ENCODE measurements around the gene TSC1. TPM values are rescaled to one million over a fixed set of nuclear protein-coding genes. Genes with fewer than 3 reads are reported as not detected.

The TSC1 gene
- total and polyA plus RNA-seq, 2 donors: 15.1 to 18.7 TPM

DNA sequence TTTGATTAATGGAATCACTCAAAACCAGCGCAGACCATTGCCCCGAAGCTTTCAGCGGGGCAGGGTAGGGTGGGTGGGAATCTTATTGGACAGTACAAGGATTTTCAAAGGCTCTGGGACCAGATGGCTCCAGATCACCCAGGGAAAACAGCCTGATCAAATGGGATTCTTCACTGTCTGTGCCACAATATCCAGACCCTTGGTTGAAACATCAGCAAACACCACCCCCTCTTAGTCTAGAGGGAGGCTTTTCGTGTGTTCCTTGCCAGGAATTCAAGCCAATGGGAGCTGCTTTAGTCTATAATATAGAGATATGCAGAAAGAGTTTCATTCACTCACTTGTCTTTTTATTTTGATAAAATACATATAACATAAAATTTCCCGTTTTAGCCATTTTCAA lies 35.7 kb upstream of the TSC1 start:
- Histone ChIP-seq H3K4me3 (ENCODE audit: low read length in 2 of 2) (no peak overlapping the region), H3K27me3 (ENCODE audit: control insufficient read depth in 2 of 2, insufficient read depth in 1 of 2, low read length in 1 of 2) (peaks cover 18 to 50% of the 10 kb centered on the region in 2 donors), H3K27ac (ENCODE audit: low read depth in 1 of 2, low read length in 1 of 2) (no peak overlapping the region), H3K36me3 (ENCODE audit: control insufficient read depth in 2 of 2, insufficient read depth in 2 of 2, low read length in 1 of 2) (no peaks in the 10 kb centered on the region), H3K9me3 (ENCODE audit: control insufficient read depth in 2 of 2, insufficient read depth in 1 of 2, low read length in 1 of 2) (peaks cover 0 to 3% of the 10 kb centered on the region in 2 donors), H3K4me1 (ENCODE audit: control insufficient read depth in 2 of 2, insufficient read depth in 2 of 2, low read length in 2 of 2) (peaks cover 0 to 4% of the 10 kb centered on the region in 2 donors)
- no peak for DNase-seq (ENCODE audit: low read depth in 6 of 9, low spot score in 9 of 9)
- 56% methylated on average over 5 of the region's 5 CpGs for WGBS

DNA sequence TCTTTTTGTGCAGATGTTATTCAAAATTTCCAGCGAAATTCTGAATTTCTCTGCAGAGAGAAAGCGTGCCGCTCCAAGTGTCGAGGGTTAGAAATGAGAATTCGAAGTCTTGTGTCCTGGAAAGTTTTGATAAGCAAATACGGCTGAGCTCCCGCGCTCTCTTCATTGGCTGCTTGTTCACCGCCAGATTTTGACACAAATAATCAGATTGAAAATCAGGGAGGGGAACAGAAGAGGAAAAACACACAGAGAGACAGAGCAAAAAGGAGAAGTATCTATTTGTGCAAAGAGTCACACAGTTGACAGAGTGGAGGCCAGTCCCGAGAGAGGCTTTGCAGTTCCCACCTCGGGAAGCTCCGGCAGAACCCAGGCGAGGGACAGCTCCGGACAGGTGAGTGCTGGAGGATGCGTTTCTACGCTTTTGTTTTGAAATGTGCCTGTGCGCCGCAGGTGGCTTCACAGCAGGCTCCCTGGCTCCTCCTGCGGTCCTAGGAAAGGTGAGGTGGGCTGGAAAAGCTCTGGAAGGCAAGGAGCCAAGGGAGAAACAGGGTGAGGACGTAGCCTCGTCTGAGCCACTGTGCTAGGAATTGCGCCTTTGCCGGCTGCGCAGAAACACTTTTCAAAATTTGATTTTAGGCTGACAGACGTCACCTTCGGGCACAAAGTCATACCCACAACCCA lies 34.2 kb upstream of the TSC1 start, which contains the start of gene GFI1B:
Gene GFI1B, plus strand, starts transcription at position 244 of the 681 bp plus-strand sequence. CDS start 7,985 bp downstream, outside the sequence.
- Histone ChIP-seq H3K36me3 (ENCODE audit: control insufficient read depth in 2 of 2, insufficient read depth in 2 of 2, low read length in 1 of 2) (no peaks in the 10 kb centered on the region), H3K9me3 (ENCODE audit: control insufficient read depth in 2 of 2, insufficient read depth in 1 of 2, low read length in 1 of 2) (peaks cover 0 to 3% of the 10 kb centered on the region in 2 donors), H3K27ac (ENCODE audit: low read depth in 1 of 2, low read length in 1 of 2) (no peak within 1 kb of the TSS), H3K4me1 (ENCODE audit: control insufficient read depth in 2 of 2, insufficient read depth in 2 of 2, low read length in 2 of 2) (peaks cover 0 to 4% of the 10 kb centered on the region in 2 donors), H3K27me3 (ENCODE audit: control insufficient read depth in 2 of 2, insufficient read depth in 1 of 2, low read length in 1 of 2) (peaks cover 16 to 41% of the 10 kb centered on the region in 2 donors), H3K4me3 (ENCODE audit: low read length in 2 of 2) (no peak within 1 kb of the TSS)
- WGBS: 7% methylated on average over 26 of the region's 26 CpGs
- no peak for DNase-seq (ENCODE audit: low read depth in 6 of 9, low spot score in 9 of 9)

DNA sequence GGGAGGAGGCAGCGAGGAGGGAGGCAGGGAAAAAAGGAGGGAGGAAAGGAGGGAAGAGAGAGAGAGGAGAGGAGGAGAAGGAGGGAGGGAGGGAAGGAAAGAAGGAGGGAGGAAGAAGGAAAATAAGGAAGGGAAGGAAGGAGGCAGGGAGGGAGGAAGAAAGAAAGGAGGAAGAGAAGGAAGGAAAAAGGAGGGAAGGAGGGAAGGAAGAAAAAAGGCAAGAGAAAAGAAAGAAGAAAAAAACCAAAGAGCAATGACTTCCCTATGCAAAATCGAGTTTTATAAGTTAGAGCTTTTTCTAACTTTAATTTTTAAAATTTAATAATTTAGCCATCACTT lies 33.7 kb upstream of the TSC1 start:
- 9% methylated on average over 2 of the region's 2 CpGs for WGBS
- H3K9me3 ChIP-seq (ENCODE audit: control insufficient read depth in 2 of 2, insufficient read depth in 1 of 2, low read length in 1 of 2): peaks cover 0 to 3% of the 10 kb centered on the region in 2 donors
- H3K4me3 ChIP-seq (ENCODE audit: low read length in 2 of 2): no peak overlapping the region
- H3K27me3 ChIP-seq (ENCODE audit: control insufficient read depth in 2 of 2, insufficient read depth in 1 of 2, low read length in 1 of 2): peaks cover 16 to 43% of the 10 kb centered on the region in 2 donors
- no peak overlapping the region for H3K27ac ChIP-seq (ENCODE audit: low read depth in 1 of 2, low read length in 1 of 2)
- peaks cover 0 to 4% of the 10 kb centered on the region in 2 donors for H3K4me1 ChIP-seq (ENCODE audit: control insufficient read depth in 2 of 2, insufficient read depth in 2 of 2, low read length in 2 of 2)
- no peaks in the 10 kb centered on the region for H3K36me3 ChIP-seq (ENCODE audit: control insufficient read depth in 2 of 2, insufficient read depth in 2 of 2, low read length in 1 of 2)
- DNase-seq (ENCODE audit: low read depth in 6 of 9, low spot score in 9 of 9): no peak

DNA sequence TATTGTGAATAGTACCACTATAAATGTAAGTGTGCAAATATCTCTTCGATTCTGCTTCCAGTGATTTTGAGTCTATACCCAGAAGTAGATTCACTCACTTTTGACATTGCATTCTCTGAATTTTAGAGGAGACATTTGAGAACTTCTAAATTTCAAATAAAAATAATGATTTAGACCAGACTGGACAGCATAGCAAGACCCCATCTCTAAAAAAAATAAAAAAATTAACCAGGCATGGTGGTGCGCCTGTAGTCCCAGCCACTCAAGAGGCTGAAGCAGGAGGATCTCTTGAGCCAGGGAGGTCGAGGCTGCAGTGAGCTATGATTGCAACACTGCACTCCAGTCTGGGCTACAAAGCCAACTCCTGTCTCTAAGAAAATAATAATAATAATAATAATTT lies 32.2 kb upstream of the TSC1 start:
- H3K4me3 ChIP-seq (ENCODE audit: low read length in 2 of 2): no peak overlapping the region
- H3K4me1 ChIP-seq (ENCODE audit: control insufficient read depth in 2 of 2, insufficient read depth in 2 of 2, low read length in 2 of 2): peaks cover 0 to 7% of the 10 kb centered on the region in 2 donors
- peaks cover 0 to 3% of the 10 kb centered on the region in 2 donors for H3K9me3 ChIP-seq (ENCODE audit: control insufficient read depth in 2 of 2, insufficient read depth in 1 of 2, low read length in 1 of 2)
- WGBS: 93% methylated on average over 3 of the region's 3 CpGs
- peaks cover 16 to 40% of the 10 kb centered on the region in 2 donors for H3K27me3 ChIP-seq (ENCODE audit: control insufficient read depth in 2 of 2, insufficient read depth in 1 of 2, low read length in 1 of 2)
- no peaks in the 10 kb centered on the region for H3K36me3 ChIP-seq (ENCODE audit: control insufficient read depth in 2 of 2, insufficient read depth in 2 of 2, low read length in 1 of 2)
- no peak overlapping the region for H3K27ac ChIP-seq (ENCODE audit: low read depth in 1 of 2, low read length in 1 of 2)
- no peak for DNase-seq (ENCODE audit: low read depth in 6 of 9, low spot score in 9 of 9)

DNA sequence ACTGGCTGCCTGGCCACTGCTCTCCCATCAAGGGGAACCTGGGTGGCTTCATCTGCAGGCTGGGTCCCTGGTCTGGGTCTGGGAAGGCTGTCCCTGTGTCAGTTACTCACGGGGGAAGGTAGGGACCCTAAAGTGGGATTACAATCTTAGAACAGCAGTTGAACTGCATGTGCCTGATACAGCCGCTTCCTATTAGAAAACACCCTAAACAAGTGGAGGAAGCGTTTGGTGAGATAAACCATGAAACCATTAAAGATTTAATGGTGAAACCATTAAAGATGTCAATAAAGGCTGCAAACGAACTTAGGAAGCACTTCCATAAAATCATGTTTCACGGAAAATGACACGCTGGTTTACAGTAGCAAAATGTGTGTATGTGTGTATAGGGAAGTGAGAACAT lies 31.5 kb upstream of the TSC1 start:
- H3K4me1 ChIP-seq (ENCODE audit: control insufficient read depth in 2 of 2, insufficient read depth in 2 of 2, low read length in 2 of 2): peaks cover 0 to 7% of the 10 kb centered on the region in 2 donors
- WGBS: 91% methylated on average over 6 of the region's 6 CpGs
- no peak for DNase-seq (ENCODE audit: low read depth in 6 of 9, low spot score in 9 of 9)
- H3K27me3 ChIP-seq (ENCODE audit: control insufficient read depth in 2 of 2, insufficient read depth in 1 of 2, low read length in 1 of 2): peaks cover 18 to 39% of the 10 kb centered on the region in 2 donors
- H3K9me3 ChIP-seq (ENCODE audit: control insufficient read depth in 2 of 2, insufficient read depth in 1 of 2, low read length in 1 of 2): peaks cover 0 to 3% of the 10 kb centered on the region in 2 donors
- no peaks in the 10 kb centered on the region for H3K36me3 ChIP-seq (ENCODE audit: control insufficient read depth in 2 of 2, insufficient read depth in 2 of 2, low read length in 1 of 2)
- H3K27ac ChIP-seq (ENCODE audit: low read depth in 1 of 2, low read length in 1 of 2): no peak overlapping the region
- H3K4me3 ChIP-seq (ENCODE audit: low read length in 2 of 2): no peak overlapping the region

DNA sequence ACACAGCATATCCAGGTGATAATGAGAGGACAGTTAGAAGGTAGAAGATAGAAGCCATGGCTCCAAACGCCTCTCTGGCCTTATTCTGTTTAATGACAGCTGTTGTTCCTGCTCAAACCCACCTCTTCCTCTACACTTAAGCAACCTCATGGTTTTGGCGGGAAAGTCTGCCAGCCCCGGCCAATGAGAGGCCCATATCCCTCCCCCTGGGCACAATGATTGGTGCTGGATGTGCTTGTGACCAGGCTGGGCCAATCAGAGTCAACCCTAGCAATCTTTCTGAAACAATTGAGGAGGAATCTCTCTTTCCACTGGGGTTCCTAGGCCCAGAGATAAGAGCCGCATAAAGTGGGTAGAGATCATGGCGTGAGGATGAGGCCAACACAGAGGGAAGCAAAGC lies 29.3 kb upstream of the TSC1 start:
- peaks cover 0 to 3% of the 10 kb centered on the region in 2 donors for H3K9me3 ChIP-seq (ENCODE audit: control insufficient read depth in 2 of 2, insufficient read depth in 1 of 2, low read length in 1 of 2)
- H3K4me1 ChIP-seq (ENCODE audit: control insufficient read depth in 2 of 2, insufficient read depth in 2 of 2, low read length in 2 of 2): peaks cover 0 to 7% of the 10 kb centered on the region in 2 donors
- H3K27me3 ChIP-seq (ENCODE audit: control insufficient read depth in 2 of 2, insufficient read depth in 1 of 2, low read length in 1 of 2): peaks cover 7 to 23% of the 10 kb centered on the region in 2 donors
- 98% methylated on average over 5 of the region's 5 CpGs for WGBS
- H3K27ac ChIP-seq (ENCODE audit: low read depth in 1 of 2, low read length in 1 of 2): no peak overlapping the region
- no peak for DNase-seq (ENCODE audit: low read depth in 6 of 9, low spot score in 9 of 9)
- H3K36me3 ChIP-seq (ENCODE audit: control insufficient read depth in 2 of 2, insufficient read depth in 2 of 2, low read length in 1 of 2): no peaks in the 10 kb centered on the region
- no peak overlapping the region for H3K4me3 ChIP-seq (ENCODE audit: low read length in 2 of 2)

DNA sequence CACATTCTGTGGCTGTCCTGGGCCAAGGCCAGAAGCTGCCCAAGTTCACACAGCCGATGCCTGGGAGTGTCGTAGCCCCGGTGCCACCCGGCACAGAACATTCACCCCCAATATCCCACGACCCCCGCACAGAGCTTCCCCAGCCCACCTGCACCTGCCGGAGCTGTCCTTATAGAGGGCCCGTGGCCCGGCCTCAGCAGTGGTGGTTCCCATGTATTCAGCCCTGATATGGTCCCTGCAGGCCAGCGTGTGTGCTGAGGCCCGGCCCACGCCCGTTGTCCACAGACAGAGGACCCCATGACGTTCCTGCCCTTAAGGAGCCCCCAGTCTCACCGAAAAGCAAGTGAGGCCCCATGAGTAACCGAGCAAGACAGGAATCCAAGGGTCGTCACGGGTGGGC lies 28.8 kb upstream of the TSC1 start:
- Histone ChIP-seq H3K27me3 (ENCODE audit: control insufficient read depth in 2 of 2, insufficient read depth in 1 of 2, low read length in 1 of 2) (peaks cover 2 to 17% of the 10 kb centered on the region in 2 donors), H3K9me3 (ENCODE audit: control insufficient read depth in 2 of 2, insufficient read depth in 1 of 2, low read length in 1 of 2) (peaks cover 0 to 3% of the 10 kb centered on the region in 2 donors), H3K36me3 (ENCODE audit: control insufficient read depth in 2 of 2, insufficient read depth in 2 of 2, low read length in 1 of 2) (no peaks in the 10 kb centered on the region), H3K27ac (ENCODE audit: low read depth in 1 of 2, low read length in 1 of 2) (no peak overlapping the region), H3K4me3 (ENCODE audit: low read length in 2 of 2) (no peak overlapping the region), H3K4me1 (ENCODE audit: control insufficient read depth in 2 of 2, insufficient read depth in 2 of 2, low read length in 2 of 2) (peaks cover 0 to 7% of the 10 kb centered on the region in 2 donors)
- no peak for DNase-seq (ENCODE audit: low read depth in 6 of 9, low spot score in 9 of 9)
- 92% methylated on average over 18 of the region's 18 CpGs for WGBS

DNA sequence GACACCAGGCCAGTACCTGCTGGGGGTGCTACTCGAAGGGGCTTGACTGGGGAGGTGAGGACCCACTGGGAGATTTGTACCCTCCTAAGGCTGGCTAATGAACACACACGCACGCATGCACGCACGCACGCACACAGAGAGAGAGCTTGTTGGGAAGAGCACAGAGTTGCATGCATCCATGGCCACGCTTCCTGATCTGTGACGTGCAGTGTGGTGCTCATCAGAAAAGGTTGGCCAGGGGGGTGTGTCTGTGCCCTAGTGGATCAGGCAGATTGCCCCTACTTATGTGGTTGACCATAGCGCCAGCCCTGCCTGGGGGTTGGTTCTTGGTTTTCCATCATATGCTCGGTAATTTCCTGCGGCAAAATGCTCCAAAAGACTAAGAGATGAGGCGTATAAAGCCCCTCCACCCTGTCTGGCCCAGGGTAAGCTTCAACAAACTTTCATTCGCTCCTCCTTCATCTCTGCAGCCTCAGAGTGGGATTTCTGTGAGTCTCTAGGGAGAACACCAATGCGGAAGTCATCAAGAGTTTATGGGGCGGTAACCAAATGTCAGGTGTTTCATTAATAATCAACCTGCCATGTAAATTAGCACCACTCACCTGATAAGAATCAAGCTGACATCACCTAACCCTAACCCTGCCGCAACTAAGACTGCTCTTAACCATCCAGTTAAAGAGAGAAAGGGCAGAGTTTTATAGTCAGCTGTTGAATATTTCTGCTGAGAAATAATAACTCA lies 26.1 kb upstream of the TSC1 start:
- Histone ChIP-seq H3K36me3 (ENCODE audit: control insufficient read depth in 2 of 2, insufficient read depth in 2 of 2, low read length in 1 of 2) (no peaks in the 10 kb centered on the region), H3K27me3 (ENCODE audit: control insufficient read depth in 2 of 2, insufficient read depth in 1 of 2, low read length in 1 of 2) (peaks cover 2% of the 10 kb centered on the region in 2 donors), H3K27ac (ENCODE audit: low read depth in 1 of 2, low read length in 1 of 2) (no peak overlapping the region), H3K9me3 (ENCODE audit: control insufficient read depth in 2 of 2, insufficient read depth in 1 of 2, low read length in 1 of 2) (no peaks in the 10 kb centered on the region), H3K4me3 (ENCODE audit: low read length in 2 of 2) (no peak overlapping the region), H3K4me1 (ENCODE audit: control insufficient read depth in 2 of 2, insufficient read depth in 2 of 2, low read length in 2 of 2) (peaks cover 0 to 3% of the 10 kb centered on the region in 2 donors)
- WGBS: 95% methylated on average over 16 of the region's 16 CpGs
- DNase-seq (ENCODE audit: low read depth in 6 of 9, low spot score in 9 of 9): no peak

DNA sequence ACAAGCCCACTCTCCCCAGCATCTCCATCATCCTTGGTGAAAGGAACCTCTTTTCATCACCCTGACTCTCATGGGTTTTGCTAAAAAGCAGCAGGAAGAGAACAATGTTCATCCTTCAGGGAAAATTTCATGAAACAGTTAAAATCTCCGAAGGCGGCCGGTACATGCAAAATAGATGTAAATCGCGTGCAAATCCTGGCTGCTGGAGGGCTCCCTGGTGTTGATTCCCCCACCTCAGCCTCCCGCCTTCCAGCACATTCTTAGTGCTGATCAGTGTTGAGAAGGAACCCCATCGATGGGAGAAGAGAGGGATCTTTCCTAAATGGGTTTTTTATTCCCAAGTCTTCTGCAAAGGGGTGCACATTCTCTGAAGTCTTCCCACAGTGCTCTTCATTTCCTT lies 25.4 kb upstream of the TSC1 start:
- no peak for DNase-seq (ENCODE audit: low read depth in 6 of 9, low spot score in 9 of 9)
- WGBS: 93% methylated on average over 7 of the region's 7 CpGs
- no peaks in the 10 kb centered on the region for H3K9me3 ChIP-seq (ENCODE audit: control insufficient read depth in 2 of 2, insufficient read depth in 1 of 2, low read length in 1 of 2)
- H3K4me1 ChIP-seq (ENCODE audit: control insufficient read depth in 2 of 2, insufficient read depth in 2 of 2, low read length in 2 of 2): peaks cover 0 to 3% of the 10 kb centered on the region in 2 donors
- H3K27me3 ChIP-seq (ENCODE audit: control insufficient read depth in 2 of 2, insufficient read depth in 1 of 2, low read length in 1 of 2): peaks cover 2% of the 10 kb centered on the region in 2 donors
- no peaks in the 10 kb centered on the region for H3K36me3 ChIP-seq (ENCODE audit: control insufficient read depth in 2 of 2, insufficient read depth in 2 of 2, low read length in 1 of 2)
- H3K4me3 ChIP-seq (ENCODE audit: low read length in 2 of 2): no peak overlapping the region
- no peak overlapping the region for H3K27ac ChIP-seq (ENCODE audit: low read depth in 1 of 2, low read length in 1 of 2)
